Tibial nerve (tissue), 4 donors: ENCODE measurements around the gene TMEM255B. TPM values are rescaled to one million over a fixed set of nuclear protein-coding genes. Genes with fewer than 3 reads are reported as not detected.

ENCODE experiments used
- DNase-seq, 2 donors: peaks; one replicate each; pipeline ENCODE4 v3.0.0-alpha.2; 2019; ENCODE audit warnings: low spot score in 2 of 2
- H3K27ac ChIP-seq, 4 donors: fragments of 200-600 bp; sonication (generic) in 3 of 4; one replicate each; pipeline ENCODE4 v1.5.1; 2017 to 2019; ENCODE audit warnings: mild to moderate bottlenecking in 1 of 4
- H3K27me3 ChIP-seq, 2 donors: fragments of 200-600 bp; sonication (generic) in 1 of 2; one replicate each; pipeline versions ENCODE4 v1.5.1 to v1.6.0; 2017 to 2019
- H3K36me3 ChIP-seq, 3 donors: fragments of 200-600 bp; sonication (generic); one replicate each; pipeline ENCODE4 v1.5.1; 2018 to 2019
- H3K4me1 ChIP-seq, 4 donors: fragments of 200-600 bp; sonication (generic) in 3 of 4; one replicate each; pipeline ENCODE4 v1.5.1; 2017 to 2019
- H3K4me3 ChIP-seq, 4 donors: fragments of 200-600 bp; sonication (generic) in 3 of 4; one replicate each; pipeline ENCODE4 v1.5.1; 2017 to 2019; ENCODE audit warnings: mild to moderate bottlenecking in 1 of 4, moderate library complexity in 1 of 4
- H3K9me3 ChIP-seq, 4 donors: fragments of 200-600 bp; sonication (generic) in 3 of 4; one replicate each; pipeline ENCODE4 v1.5.1; 2017 to 2019
- CTCF ChIP-seq, 5 experiments: fragments of 200-600 bp in 3 of 5; fragments of 450-650 bp in 2 of 5; sonication (generic) in 3 of 5; IDR thresholded peaks; one replicate each; pipeline ENCODE4 v1.5.1; 2016 to 2019; ENCODE audit warnings: antibody characterized with exemption in 5 of 5, mild to moderate bottlenecking in 3 of 5, moderate library complexity in 2 of 5
- EP300 ChIP-seq, 2 donors: sonication (generic); formaldehyde crosslinking; IDR thresholded peaks; one replicate each; pipeline ENCODE4 v1.6.1; 2017; ENCODE audit warnings: antibody characterized with exemption in 2 of 2, mild to moderate bottlenecking in 1 of 2
- POLR2A ChIP-seq, 2 donors: fragments of 450-650 bp; IDR thresholded peaks; one replicate each; pipeline ENCODE4 v1.6.1; 2017; ENCODE audit warnings: antibody characterized with exemption in 2 of 2, mild to moderate bottlenecking in 2 of 2, moderate library complexity in 2 of 2
- WGBS, 2 donors: methylation state at CpG; one replicate each; pipeline ENCODE4 v1.1.5; 2018; 5-methylcytosine and 5-hydroxymethylcytosine counted together
- total RNA-seq, 4 donors: library from RNA; depleted of rRNA; stranded (reverse); fragments of >200 nt; gene quantifications; one replicate each; pipeline ENCODE4 v1.1.0, GENCODE V29; 2016

Gene TMEM255B
- total RNA-seq: 10 to 100 TPM in 2 of 4 donors, 1 to 10 TPM in 2; 3.3 to 21.6 (median 10.9) TPM

GRCh38 chr13:113758651-113759524 is at the start of gene TMEM255B:
TSS of gene TMEM255B (plus strand) at chr13:113759226. CDS start at chr13:113759270, 44 bp downstream.
- peaks cover 0 to 21% (median 6%) of the 10 kb centered on the region in 4 donors for H3K4me1 ChIP-seq
- H3K9me3 ChIP-seq: no peaks in the 10 kb centered on the region
- peak within 1 kb of the TSS; percentile 62 to 76 (median 72) for H3K4me3 ChIP-seq
- TF ChIP-seq EP300 (IDR thresholded peaks at IDR 0.05) (peak; percentile 58 to 72), POLR2A (IDR thresholded peaks at IDR 0.05) (no peak), CTCF (IDR thresholded peaks at IDR 0.05) (peak; percentile 28 to 66 (median 51))
- no peaks in the 10 kb centered on the region for H3K36me3 ChIP-seq
- 1% methylated on average over 70 to 74 of the region's 80 CpGs for WGBS, 2 donors
- H3K27ac ChIP-seq: peak within 1 kb of the TSS; percentile 64 to 92 (median 78)
- peak; percentile 69 to 79 for DNase-seq
- H3K27me3 ChIP-seq: peaks cover 0 to 19% of the 10 kb centered on the region in 2 donors

GRCh38 chr13:113722921-113723320 is 36.1 kb upstream of the TMEM255B start:
- no peak for DNase-seq
- H3K36me3 ChIP-seq: no peaks in the 10 kb centered on the region
- TF ChIP-seq CTCF (IDR thresholded peaks at IDR 0.05) (no peak), EP300 (IDR thresholded peaks at IDR 0.05) (no peak), POLR2A (IDR thresholded peaks at IDR 0.05) (no peak)
- H3K4me3 ChIP-seq: no peak overlapping the region
- H3K27me3 ChIP-seq: peaks cover 0 to 3% of the 10 kb centered on the region in 2 donors
- H3K4me1 ChIP-seq: peaks cover 0 to 12% (median 2%) of the 10 kb centered on the region in 4 donors
- H3K27ac ChIP-seq: no peak overlapping the region
- H3K9me3 ChIP-seq: no peaks in the 10 kb centered on the region
- WGBS, 2 donors: 54 to 58% methylated on average over 8 to 9 of the region's 11 CpGs

- Histone ChIP-seq H3K27ac (no peak overlapping the region), H3K9me3 (no peaks in the 10 kb centered on the region), H3K27me3 (peaks cover 0 to 6% of the 10 kb centered on the region in 2 donors), H3K4me1 (peaks cover 0 to 12% (median 2%) of the 10 kb centered on the region in 4 donors), H3K4me3 (no peak overlapping the region), H3K36me3 (no peaks in the 10 kb centered on the region)
- no peak for DNase-seq
- WGBS, 2 donors: 76 to 80% methylated on average over 13 of the region's 13 CpGs
- no peak for TF ChIP-seq CTCF (IDR thresholded peaks at IDR 0.05)
- TF ChIP-seq POLR2A (IDR thresholded peaks at IDR 0.05): no peak
Observed at GRCh38 chr13:113723410-113724015, 35.5 kb upstream of the TMEM255B start.

- 79 to 81% methylated on average over 22 to 27 of the region's 30 CpGs for WGBS, 2 donors
- Histone ChIP-seq H3K9me3 (no peaks in the 10 kb centered on the region), H3K36me3 (no peaks in the 10 kb centered on the region), H3K27me3 (peaks cover 0 to 13% of the 10 kb centered on the region in 2 donors), H3K4me1 (peaks cover 0 to 12% (median 2%) of the 10 kb centered on the region in 4 donors), H3K27ac (peak overlapping the region in 3 of 4 donors; percentile 36 to 85 (median 39)), H3K4me3 (peak overlapping the region in 2 of 4 donors; percentile 41 to 55)
- no peak for DNase-seq
- TF ChIP-seq CTCF (IDR thresholded peaks at IDR 0.05) (no peak), POLR2A (IDR thresholded peaks at IDR 0.05) (no peak), EP300 (IDR thresholded peaks at IDR 0.05) (no peak)
Observed at GRCh38 chr13:113724016-113724758, 34.8 kb upstream of the TMEM255B start.
